Endothelial cell (in vitro differentiated cells): ENCODE measurements around the gene IFT172. TPM values are rescaled to one million over a fixed set of nuclear protein-coding genes. Genes with fewer than 3 reads are reported as not detected.
A peak's percentile ranks its signal among the peaks of the same experiment; 100 is the strongest.

Experiments
- DNase-seq: peaks from one replicate; pipeline ENCODE4 v3.0.0; 2021; ENCODE audit warnings: low spot score
- H3K27ac Mint-ChIP-seq: one replicate; pipeline ENCODE4 v1.8.0; 2021; ENCODE audit warnings: mixed read lengths, inconsistent platforms; ENCODE audit not compliant: unreplicated experiment
- H3K27me3 Mint-ChIP-seq: one replicate; pipeline ENCODE4 v1.8.0; 2021; ENCODE audit warnings: mild to moderate bottlenecking, moderate library complexity, mixed read lengths, inconsistent platforms; ENCODE audit not compliant: unreplicated experiment
- H3K36me3 Mint-ChIP-seq: one replicate; pipeline ENCODE4 v1.8.0; 2021; ENCODE audit warnings: mild to moderate bottlenecking, low read depth, mixed read lengths, inconsistent platforms; ENCODE audit not compliant: unreplicated experiment
- H3K4me1 Mint-ChIP-seq: one replicate; pipeline ENCODE4 v1.8.0; 2021; ENCODE audit warnings: mild to moderate bottlenecking, mixed read lengths, inconsistent platforms; ENCODE audit not compliant: unreplicated experiment
- H3K4me3 Mint-ChIP-seq: one replicate; pipeline ENCODE4 v1.8.0; 2021; ENCODE audit warnings: mild to moderate bottlenecking, mixed read lengths, inconsistent platforms; ENCODE audit not compliant: unreplicated experiment
- H3K9me3 Mint-ChIP-seq: one replicate; pipeline ENCODE4 v1.8.0; 2021; ENCODE audit warnings: mixed read lengths, inconsistent platforms; ENCODE audit not compliant: unreplicated experiment
- total RNA-seq: library from RNA; stranded (reverse); fragmentation: NEBNext Ultra II Directional; extraction: Animal tissue kit (Norgen Biotek cat#: 25700); gene quantifications from one replicate; pipeline ENCODE4 v1.2.1, GENCODE V29; 2021; ENCODE audit not compliant: unreplicated experiment
- TF ChIP-seq, protein P1 (sequence below): fragments of 200-600 bp; sonication (generic); IDR thresholded peaks from one replicate; pipeline ENCODE4 v1.5.0; 2021; ENCODE audit warnings: antibody characterized with exemption; ENCODE audit not compliant: unreplicated experiment

Gene IFT172
- total RNA-seq, 1 donor from 2014 or later, result 32.2 TPM

DNA sequence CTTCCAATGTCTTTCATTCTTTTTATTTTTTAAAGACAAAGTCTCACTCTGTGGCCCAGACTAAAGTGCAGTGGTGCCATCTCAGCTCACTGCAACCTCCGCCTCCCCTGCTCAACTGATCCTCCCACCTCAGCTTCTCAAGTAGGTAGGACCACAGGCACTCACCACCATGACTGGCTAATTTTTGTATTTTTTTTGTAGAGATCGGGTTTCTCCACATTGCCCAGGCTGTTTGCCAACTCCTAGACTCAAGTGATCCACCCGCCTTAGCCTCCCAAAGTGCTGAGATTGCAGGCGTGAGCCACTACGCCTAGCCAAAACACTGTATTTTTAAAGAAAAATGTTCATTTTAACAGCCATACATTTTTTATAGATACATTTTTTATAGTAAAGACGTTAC, 19.8 kb upstream of the IFT172 start:
- DNase-seq, result no peak
- Mint-ChIP-seq H3K4me1 (no peaks in the 10 kb centered on the region), H3K27me3 (peaks cover 7% of the 10 kb centered on the region), H3K9me3 (no peaks in the 10 kb centered on the region), H3K27ac (no peak overlapping the region), H3K36me3 (no peaks in the 10 kb centered on the region), H3K4me3 (no peak overlapping the region)
- TF ChIP-seq, protein P1, sequence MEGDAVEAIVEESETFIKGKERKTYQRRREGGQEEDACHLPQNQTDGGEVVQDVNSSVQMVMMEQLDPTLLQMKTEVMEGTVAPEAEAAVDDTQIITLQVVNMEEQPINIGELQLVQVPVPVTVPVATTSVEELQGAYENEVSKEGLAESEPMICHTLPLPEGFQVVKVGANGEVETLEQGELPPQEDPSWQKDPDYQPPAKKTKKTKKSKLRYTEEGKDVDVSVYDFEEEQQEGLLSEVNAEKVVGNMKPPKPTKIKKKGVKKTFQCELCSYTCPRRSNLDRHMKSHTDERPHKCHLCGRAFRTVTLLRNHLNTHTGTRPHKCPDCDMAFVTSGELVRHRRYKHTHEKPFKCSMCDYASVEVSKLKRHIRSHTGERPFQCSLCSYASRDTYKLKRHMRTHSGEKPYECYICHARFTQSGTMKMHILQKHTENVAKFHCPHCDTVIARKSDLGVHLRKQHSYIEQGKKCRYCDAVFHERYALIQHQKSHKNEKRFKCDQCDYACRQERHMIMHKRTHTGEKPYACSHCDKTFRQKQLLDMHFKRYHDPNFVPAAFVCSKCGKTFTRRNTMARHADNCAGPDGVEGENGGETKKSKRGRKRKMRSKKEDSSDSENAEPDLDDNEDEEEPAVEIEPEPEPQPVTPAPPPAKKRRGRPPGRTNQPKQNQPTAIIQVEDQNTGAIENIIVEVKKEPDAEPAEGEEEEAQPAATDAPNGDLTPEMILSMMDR, result no peak

DNA sequence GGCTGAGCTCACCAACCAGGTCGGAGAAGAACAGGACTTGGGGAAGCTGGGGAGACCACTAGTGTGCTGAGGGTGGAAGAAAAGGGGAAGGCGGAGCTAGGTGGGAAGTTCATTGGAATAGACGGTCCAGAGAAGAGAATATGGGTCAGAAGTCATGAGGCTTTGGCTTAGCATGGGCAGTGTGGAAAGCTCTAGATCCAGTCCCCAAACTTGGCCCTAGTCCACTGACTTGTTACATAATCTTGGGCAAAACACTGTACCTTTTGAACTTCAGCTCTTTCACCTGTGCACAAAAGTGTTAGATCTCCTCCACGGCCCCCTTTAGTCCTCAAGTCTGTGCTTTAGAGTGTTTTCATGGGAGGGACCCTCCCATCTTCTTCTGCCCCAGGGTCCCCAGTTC, 17.8 kb upstream of the IFT172 start:
- H3K4me3 Mint-ChIP-seq, result peak overlapping the region; percentile 9
- peaks cover 7% of the 10 kb centered on the region for H3K27me3 Mint-ChIP-seq
- H3K4me1 Mint-ChIP-seq, result no peaks in the 10 kb centered on the region
- H3K36me3 Mint-ChIP-seq, result no peaks in the 10 kb centered on the region
- TF ChIP-seq, protein P1, result no peak
- no peak for DNase-seq
- no peak overlapping the region for H3K27ac Mint-ChIP-seq
- H3K9me3 Mint-ChIP-seq, result no peaks in the 10 kb centered on the region

DNA sequence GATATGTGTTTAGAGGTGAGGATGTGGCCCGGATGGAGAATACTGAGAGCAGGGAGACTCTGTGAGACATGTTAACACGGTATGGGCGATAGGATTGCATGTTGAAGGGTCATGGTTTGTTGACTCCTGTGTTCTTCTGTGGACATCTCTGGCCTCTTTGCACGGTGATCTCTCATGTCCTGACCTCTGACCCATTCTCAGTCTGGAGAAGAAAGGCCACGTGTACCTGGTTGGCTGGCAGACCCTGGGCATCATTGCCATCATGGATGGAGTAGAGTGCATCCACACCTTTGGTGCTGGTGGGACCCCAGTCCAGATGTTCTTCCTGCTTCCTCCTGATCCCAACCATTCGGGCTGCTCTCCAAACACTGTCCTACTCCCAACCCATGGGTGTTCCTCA, 17.0 kb upstream of the IFT172 start:
- Mint-ChIP-seq H3K9me3 (no peaks in the 10 kb centered on the region), H3K27me3 (peaks cover 7% of the 10 kb centered on the region), H3K36me3 (no peaks in the 10 kb centered on the region), H3K4me3 (peak overlapping the region; percentile 9), H3K4me1 (no peaks in the 10 kb centered on the region), H3K27ac (no peak overlapping the region)
- no peak for DNase-seq
- TF ChIP-seq, protein P1, result no peak

DNA sequence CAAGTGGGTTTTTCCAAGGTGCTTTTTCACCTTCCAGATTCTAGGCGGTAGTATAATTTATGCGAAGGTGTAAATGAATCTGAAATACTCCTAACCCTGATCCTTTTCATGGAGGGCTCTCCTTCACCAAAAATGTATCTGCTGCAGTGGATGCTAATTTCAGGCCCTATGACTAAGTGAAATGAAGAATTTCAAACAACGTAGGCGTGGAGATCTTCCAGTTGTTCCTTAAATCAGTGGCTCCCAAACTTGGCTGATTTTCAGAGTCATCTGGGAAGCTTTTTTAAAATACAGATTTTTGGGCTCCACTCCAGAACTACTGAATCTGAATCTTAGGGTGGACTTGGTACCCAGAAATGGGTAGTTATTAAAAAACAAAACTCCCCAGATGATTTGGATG, 12.6 kb upstream of the IFT172 start:
- no peaks in the 10 kb centered on the region for H3K36me3 Mint-ChIP-seq
- H3K4me3 Mint-ChIP-seq, result no peak overlapping the region
- no peak overlapping the region for H3K27ac Mint-ChIP-seq
- H3K9me3 Mint-ChIP-seq, result no peaks in the 10 kb centered on the region
- H3K27me3 Mint-ChIP-seq, result peaks cover 10% of the 10 kb centered on the region
- no peak for DNase-seq
- TF ChIP-seq, protein P1, result no peak
- peaks cover 3% of the 10 kb centered on the region for H3K4me1 Mint-ChIP-seq

DNA sequence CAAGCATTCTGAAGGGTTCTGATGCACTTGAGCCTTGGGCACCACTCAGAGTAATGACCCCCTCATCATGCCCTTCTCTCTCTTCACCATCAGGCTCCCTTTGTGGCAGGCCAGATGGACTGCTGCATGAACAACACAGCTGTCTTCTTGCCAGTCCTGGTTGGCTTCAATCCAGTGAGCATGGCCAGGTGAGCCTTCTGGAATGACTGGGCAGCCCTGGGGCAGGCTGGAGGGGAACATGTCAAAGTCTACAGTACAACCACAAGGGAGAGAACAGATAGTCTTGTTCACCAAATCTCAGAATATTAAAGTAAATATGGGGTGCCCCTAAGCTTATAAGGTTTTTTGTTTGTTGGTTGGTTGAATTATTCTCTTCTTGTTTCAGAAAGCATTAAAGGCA, 11.5 kb upstream of the IFT172 start:
- Mint-ChIP-seq H3K27ac (no peak overlapping the region), H3K9me3 (no peaks in the 10 kb centered on the region), H3K36me3 (no peaks in the 10 kb centered on the region), H3K4me1 (peaks cover 3% of the 10 kb centered on the region), H3K4me3 (no peak overlapping the region), H3K27me3 (peaks cover 4% of the 10 kb centered on the region)
- TF ChIP-seq, protein P1, result no peak
- no peak for DNase-seq
